Measurements from ENCODE around the gene IL3. TPM values are rescaled to one million over a fixed set of nuclear protein-coding genes. Genes with fewer than 3 reads are reported as not detected.

Gene IL3
- total and polyA plus RNA-seq, 2 experiments from 2014 or later: not detected

GRCh38 chr5:132098151-132098594 is 37.7 kb downstream of the IL3 start (continued):
- TF ChIP-seq ZNF462 (CRISPR knock-in tag; IDR thresholded peaks at IDR 0.05) (no peak), POLR2AphosphoS5 (IDR thresholded peaks at IDR 0.05; ENCODE audit: low read depth) (no peak), STAT1 (IDR thresholded peaks at IDR 0.05; ENCODE audit: unreplicated experiment) (no peak), CREB1 (CRISPR knock-in tag; IDR thresholded peaks at IDR 0.05; ENCODE audit: low read depth) (no peak), ZNF114 (CRISPR knock-in tag; IDR thresholded peaks at IDR 0.05) (no peak), EZH2phosphoT487 (IDR thresholded peaks at IDR 0.05; ENCODE audit: unreplicated experiment) (no peak), EZH2 (IDR thresholded peaks at IDR 0.05; ENCODE audit: low read depth, unreplicated experiment) (no peak), NANOG (IDR thresholded peaks at IDR 0.05; ENCODE audit: borderline replicate concordance) (no peak)

GRCh38 chr5:132098621-132099020 is 38.2 kb downstream of the IL3 start:
- H3K4me1 ChIP-seq (ENCODE audit: insufficient read depth): no peaks in the 10 kb centered on the region
- no peak overlapping the region for H3K4me3 Mint-ChIP-seq

More at GRCh38 chr5:132098621-132099020, 38.2 kb downstream of the IL3 start:
- Histone ChIP-seq H3K9me2 (ENCODE audit: insufficient read depth) (no peaks in the 10 kb centered on the region), H4K20me1 (replicated peaks; ENCODE audit: insufficient read depth) (no peaks in the 10 kb centered on the region), H3F3A (replicated peaks; ENCODE audit: low read depth) (no peaks in the 10 kb centered on the region), H3K27me3 (ENCODE audit: insufficient read depth) (no peaks in the 10 kb centered on the region), H3K4me2 (no peak overlapping the region), H3K79me2 (replicated peaks; ENCODE audit: insufficient read depth) (no peaks in the 10 kb centered on the region), H3K4me3 (no peak overlapping the region), H3K36me3 (ENCODE audit: insufficient read depth) (no peaks in the 10 kb centered on the region), H3K27ac (ENCODE audit: low read depth) (no peak overlapping the region), H2AFZ (no peak overlapping the region)
- Mint-ChIP-seq H3K27me3 (ENCODE audit: insufficient read depth, low read depth, poor library complexity) (peaks cover 1% of the 10 kb centered on the region), H3K9me3 (no peaks in the 10 kb centered on the region), H3K36me3 (ENCODE audit: low read depth) (no peaks in the 10 kb centered on the region), H3K4me1 (no peaks in the 10 kb centered on the region; the same call in 2 of the 3 replicates), H3K27ac (no peak overlapping the region)
- TF ChIP-seq JUNB (IDR thresholded peaks at IDR 0.05; ENCODE audit: unreplicated experiment) (no peak), STAT1 (IDR thresholded peaks at IDR 0.05; ENCODE audit: unreplicated experiment) (no peak), CREB1 (CRISPR knock-in tag; IDR thresholded peaks at IDR 0.05; ENCODE audit: low read depth) (no peak), ETS1 (IDR thresholded peaks at IDR 0.05) (no peak), POLR2AphosphoS5 (IDR thresholded peaks at IDR 0.05; ENCODE audit: low read depth) (no peak)
- DNase-seq (ENCODE audit: low spot score) (no peak), ATAC-seq (no peak)

Measured in GM23338 (cell line).